SU-DHL-6 (cell line): ENCODE data around the gene FMR1NB.

Experiments
- H2AFZ ChIP-seq: fragments of 200-600 bp; sonication (generic); 2 replicates; pipeline ENCODE4 v1.6.1; 2014; ENCODE audit warnings: low read depth, mild to moderate bottlenecking, moderate library complexity, mixed read lengths, antibody characterized with exemption, low read length; ENCODE audit not compliant: severe bottlenecking
- H3F3A ChIP-seq: fragments of 200-600 bp; shearing (Covaris generic); 2 replicates; pipeline ENCODE4 v1.6.0; 2016; ENCODE audit warnings: antibody characterized with exemption, mild to moderate bottlenecking; ENCODE audit not compliant: insufficient read depth
- H3K27ac ChIP-seq: fragments of 200-600 bp; sonication (generic); 2 replicates; pipeline ENCODE4 v1.5.1; 2016; ENCODE audit warnings: low read depth, mild to moderate bottlenecking, low read length, moderate library complexity, mixed read lengths
- H3K27me3 ChIP-seq: fragments of 200-600 bp; sonication (generic), shearing (Covaris generic); 2 replicates; pipeline ENCODE4 v1.6.0; 2014; ENCODE audit warnings: mild to moderate bottlenecking, low read length
- H3K36me3 ChIP-seq: fragments of 200-600 bp; sonication (generic); 2 replicates; pipeline ENCODE4 v1.6.1; 2014; ENCODE audit warnings: mild to moderate bottlenecking, low read length, mixed read lengths
- H3K4me2 ChIP-seq: fragments of 300-600, 200-600 bp; shearing (Covaris generic), sonication (generic); 2 replicates; pipeline ENCODE4 v1.6.0; 2014; ENCODE audit warnings: low read length, low read depth, mild to moderate bottlenecking; ENCODE audit not compliant: poor library complexity, severe bottlenecking
- H3K4me3 ChIP-seq: fragments of 200-600 bp; sonication (generic); 2 replicates; pipeline ENCODE4 v1.5.1; 2014; ENCODE audit warnings: antibody characterized with exemption, low read length, mild to moderate bottlenecking, mixed read lengths; ENCODE audit not compliant: insufficient read depth, poor library complexity, severe bottlenecking
- H3K79me2 ChIP-seq: fragments of 200-600 bp; sonication (generic); 2 replicates; pipeline ENCODE4 v1.6.1; 2014; ENCODE audit warnings: mild to moderate bottlenecking, low read length, moderate library complexity; ENCODE audit not compliant: insufficient read depth
- H3K9ac ChIP-seq: fragments of 200-600 bp; sonication (generic); 2 replicates; pipeline ENCODE4 v1.7.0; 2014; ENCODE audit warnings: mild to moderate bottlenecking, low read length
- H3K9me2 ChIP-seq: fragments of 200-600 bp; sonication (generic); replicated peaks from 2 replicates; pipeline ENCODE4 v1.6.1; 2014; ENCODE audit warnings: low read length; ENCODE audit not compliant: insufficient read depth
- H3K9me3 ChIP-seq: fragments of 200-600 bp; sonication (generic); 2 replicates; pipeline ENCODE4 v1.6.1; 2014; ENCODE audit warnings: low read length, mixed read lengths; ENCODE audit not compliant: insufficient read depth
- H4K20me1 ChIP-seq: fragments of 200-600 bp; sonication (generic); 2 replicates; pipeline ENCODE4 v1.6.1; 2014; ENCODE audit warnings: low read depth, mild to moderate bottlenecking, antibody characterized with exemption, low read length, moderate library complexity, mixed read lengths
- EZH2phosphoT487 ChIP-seq: fragments of 200-600 bp; sonication (generic), shearing (Covaris generic); conservative IDR thresholded peaks from 2 replicates; pipeline ENCODE4 v1.6.1; 2018; ENCODE audit warnings: mild to moderate bottlenecking, antibody characterized with exemption, low read length, moderate library complexity, mixed read lengths
- TF ChIP-seq, protein P1 (sequence below): fragments of 200-600 bp; sonication (generic); IDR thresholded peaks from one replicate; pipeline ENCODE4 v1.5.1; 2017; ENCODE audit warnings: antibody characterized with exemption, mild to moderate bottlenecking, low read length, moderate library complexity; ENCODE audit not compliant: insufficient read depth, poor library complexity, severe bottlenecking

Gene FMR1NB

DNA sequence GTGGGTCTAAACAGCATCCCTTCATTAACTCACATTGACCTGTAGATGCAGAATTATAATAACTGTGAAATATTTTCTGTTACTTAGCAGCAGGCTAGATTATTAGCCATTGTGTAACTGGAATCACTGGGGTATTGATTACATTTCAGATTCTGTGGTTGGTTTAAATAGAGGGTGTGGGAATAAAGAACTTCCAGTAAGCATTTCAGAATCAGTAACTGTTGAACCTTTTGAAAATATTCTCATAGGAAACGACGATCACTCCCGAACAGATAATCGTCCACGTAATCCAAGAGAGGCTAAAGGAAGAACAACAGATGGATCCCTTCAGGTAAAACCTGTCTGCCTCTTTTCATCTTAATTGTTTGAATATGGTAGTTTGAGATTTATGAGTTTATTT, 35.9 kb upstream of the FMR1NB start:
- Histone ChIP-seq H4K20me1 (no peaks in the 10 kb centered on the region), H3K79me2 (no peaks in the 10 kb centered on the region), H3F3A (no peaks in the 10 kb centered on the region), H3K9ac (no peak overlapping the region), H2AFZ (no peak overlapping the region), H3K4me2 (no peak overlapping the region), H3K27ac (no peak overlapping the region), H3K27me3 (no peaks in the 10 kb centered on the region), H3K4me3 (no peak overlapping the region), H3K9me3 (no peaks in the 10 kb centered on the region), H3K36me3 (peaks cover 7% of the 10 kb centered on the region; the same call in 1 of the 2 replicates), H3K9me2 (no peaks in the 10 kb centered on the region)
- TF ChIP-seq, protein P1, sequence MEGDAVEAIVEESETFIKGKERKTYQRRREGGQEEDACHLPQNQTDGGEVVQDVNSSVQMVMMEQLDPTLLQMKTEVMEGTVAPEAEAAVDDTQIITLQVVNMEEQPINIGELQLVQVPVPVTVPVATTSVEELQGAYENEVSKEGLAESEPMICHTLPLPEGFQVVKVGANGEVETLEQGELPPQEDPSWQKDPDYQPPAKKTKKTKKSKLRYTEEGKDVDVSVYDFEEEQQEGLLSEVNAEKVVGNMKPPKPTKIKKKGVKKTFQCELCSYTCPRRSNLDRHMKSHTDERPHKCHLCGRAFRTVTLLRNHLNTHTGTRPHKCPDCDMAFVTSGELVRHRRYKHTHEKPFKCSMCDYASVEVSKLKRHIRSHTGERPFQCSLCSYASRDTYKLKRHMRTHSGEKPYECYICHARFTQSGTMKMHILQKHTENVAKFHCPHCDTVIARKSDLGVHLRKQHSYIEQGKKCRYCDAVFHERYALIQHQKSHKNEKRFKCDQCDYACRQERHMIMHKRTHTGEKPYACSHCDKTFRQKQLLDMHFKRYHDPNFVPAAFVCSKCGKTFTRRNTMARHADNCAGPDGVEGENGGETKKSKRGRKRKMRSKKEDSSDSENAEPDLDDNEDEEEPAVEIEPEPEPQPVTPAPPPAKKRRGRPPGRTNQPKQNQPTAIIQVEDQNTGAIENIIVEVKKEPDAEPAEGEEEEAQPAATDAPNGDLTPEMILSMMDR: no peak
- TF ChIP-seq EZH2phosphoT487: no peak

DNA sequence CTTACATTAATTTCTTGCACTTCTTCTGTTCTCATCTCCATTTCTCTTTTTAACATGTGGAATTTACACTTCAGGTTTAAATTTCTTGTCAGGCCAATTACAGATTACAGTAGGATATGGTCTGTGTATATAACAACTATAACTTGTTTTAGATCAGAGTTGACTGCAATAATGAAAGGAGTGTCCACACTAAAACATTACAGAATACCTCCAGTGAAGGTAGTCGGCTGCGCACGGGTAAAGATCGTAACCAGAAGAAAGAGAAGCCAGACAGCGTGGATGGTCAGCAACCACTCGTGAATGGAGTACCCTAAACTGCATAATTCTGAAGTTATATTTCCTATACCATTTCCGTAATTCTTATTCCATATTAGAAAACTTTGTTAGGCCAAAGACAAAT, 32.6 kb upstream of the FMR1NB start:
- no peak overlapping the region for H3K9ac ChIP-seq
- no peak for TF ChIP-seq EZH2phosphoT487
- TF ChIP-seq, protein P1: no peak
- peaks cover 7% of the 10 kb centered on the region; the same call in 1 of the 2 replicates for H3K36me3 ChIP-seq
- no peaks in the 10 kb centered on the region for H4K20me1 ChIP-seq
- no peaks in the 10 kb centered on the region for H3F3A ChIP-seq
- no peak overlapping the region for H3K27ac ChIP-seq
- no peaks in the 10 kb centered on the region for H3K79me2 ChIP-seq
- H2AFZ ChIP-seq: no peak overlapping the region
- no peak overlapping the region for H3K4me3 ChIP-seq
- H3K9me2 ChIP-seq: no peaks in the 10 kb centered on the region
- no peak overlapping the region for H3K4me2 ChIP-seq
- H3K9me3 ChIP-seq: no peaks in the 10 kb centered on the region
- H3K27me3 ChIP-seq: no peaks in the 10 kb centered on the region

DNA sequence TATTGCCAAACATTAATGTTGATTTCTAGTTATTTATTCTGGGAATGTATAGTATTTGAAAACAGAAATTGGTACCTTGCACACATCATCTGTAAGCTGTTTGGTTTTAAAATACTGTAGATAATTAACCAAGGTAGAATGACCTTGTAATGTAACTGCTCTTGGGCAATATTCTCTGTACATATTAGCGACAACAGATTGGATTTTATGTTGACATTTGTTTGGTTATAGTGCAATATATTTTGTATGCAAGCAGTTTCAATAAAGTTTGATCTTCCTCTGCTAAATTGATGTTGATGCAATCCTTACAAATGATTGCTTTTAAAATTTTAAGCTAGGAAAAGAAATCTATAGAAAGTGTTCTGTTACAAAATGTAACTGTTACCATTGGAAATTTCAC, 30.8 kb upstream of the FMR1NB start:
- no peaks in the 10 kb centered on the region for H3K27me3 ChIP-seq
- no peak overlapping the region for H3K4me2 ChIP-seq
- peaks cover 3% of the 10 kb centered on the region; the same call in 1 of the 2 replicates for H3K36me3 ChIP-seq
- TF ChIP-seq, protein P1: no peak
- no peak for TF ChIP-seq EZH2phosphoT487
- H2AFZ ChIP-seq: no peak overlapping the region
- H3K4me3 ChIP-seq: no peak overlapping the region
- no peak overlapping the region for H3K27ac ChIP-seq
- H4K20me1 ChIP-seq: no peaks in the 10 kb centered on the region
- no peak overlapping the region for H3K9ac ChIP-seq
- H3K9me2 ChIP-seq: no peaks in the 10 kb centered on the region
- no peaks in the 10 kb centered on the region for H3K79me2 ChIP-seq
- H3K9me3 ChIP-seq: no peaks in the 10 kb centered on the region
- no peaks in the 10 kb centered on the region for H3F3A ChIP-seq

DNA sequence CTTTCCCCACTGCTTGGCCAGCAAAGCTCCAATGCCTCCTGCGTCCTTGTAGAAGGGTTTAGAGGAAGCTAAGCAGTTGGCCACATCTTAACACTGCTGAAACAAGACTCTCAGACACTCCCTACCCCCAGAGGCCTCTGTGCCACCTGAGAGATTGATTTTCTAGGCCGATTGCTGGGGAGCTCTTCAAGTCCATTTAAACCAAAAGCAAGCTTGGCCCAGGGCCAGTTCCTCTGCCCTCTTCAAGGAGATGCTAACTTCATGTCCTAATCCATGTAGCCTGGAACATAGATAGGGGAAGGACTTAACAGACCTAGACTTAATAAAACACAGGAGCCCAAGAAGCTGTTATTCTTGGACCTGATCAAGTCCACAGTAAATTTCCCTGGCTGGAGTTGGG, 27.2 kb upstream of the FMR1NB start:
- no peak overlapping the region for H3K27ac ChIP-seq
- H4K20me1 ChIP-seq: no peaks in the 10 kb centered on the region
- H3K79me2 ChIP-seq: no peaks in the 10 kb centered on the region
- H3K36me3 ChIP-seq: no peaks in the 10 kb centered on the region; the same call in 1 of the 2 replicates
- H3K9me2 ChIP-seq: no peaks in the 10 kb centered on the region
- H3K27me3 ChIP-seq: no peaks in the 10 kb centered on the region
- no peak overlapping the region for H2AFZ ChIP-seq
- no peaks in the 10 kb centered on the region for H3K9me3 ChIP-seq
- H3K4me2 ChIP-seq: no peak overlapping the region
- no peak for TF ChIP-seq EZH2phosphoT487
- TF ChIP-seq, protein P1: no peak
- no peaks in the 10 kb centered on the region for H3F3A ChIP-seq
- no peak overlapping the region for H3K4me3 ChIP-seq
- H3K9ac ChIP-seq: no peak overlapping the region
